Gastrocnemius medialis (tissue), 4 donors: ENCODE data around the gene SV2C.

Experiments
- CTCF ChIP-seq, 5 experiments: fragments of 450-650 bp in 3 of 5; fragments of 200-600 bp in 2 of 5; sonication (generic) in 2 of 5; IDR thresholded peaks in 4 of 5; conservative IDR thresholded peaks in 1 of 5; 1 replicate in 4 of 5; 2 replicates in 1 of 5; pipeline ENCODE4 v1.5.1; 2016 to 2019; ENCODE audit warnings: antibody characterized with exemption in 5 of 5, mild to moderate bottlenecking in 3 of 5, moderate library complexity in 3 of 5
- POLR2A ChIP-seq, 2 donors: fragments of 450-650 bp; IDR thresholded peaks; one replicate each; pipeline ENCODE4 v1.6.1; 2017; ENCODE audit warnings: antibody characterized with exemption in 2 of 2, mild to moderate bottlenecking in 2 of 2, moderate library complexity in 2 of 2

DNA sequence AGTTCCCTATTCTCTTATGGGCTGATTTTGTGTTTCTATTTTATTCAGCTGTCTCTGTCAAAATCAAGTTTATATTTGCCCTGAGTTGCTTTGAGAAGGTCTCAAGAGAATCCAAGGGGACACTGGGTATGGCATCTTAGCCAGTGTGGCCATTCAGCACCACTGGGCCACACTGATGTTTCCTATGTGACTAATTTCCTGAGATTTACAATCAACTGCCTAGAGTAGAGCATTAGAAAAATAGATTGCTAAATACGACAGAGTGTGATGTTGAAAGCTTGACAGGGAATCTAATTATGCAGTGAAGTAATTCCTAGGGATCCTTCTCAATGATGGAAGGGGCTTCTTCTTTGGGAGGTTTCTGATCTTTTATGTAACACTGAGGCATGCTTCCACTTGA lies 141.7 kb downstream of the SV2C start:
- no peak for TF ChIP-seq POLR2A (IDR thresholded peaks at IDR 0.05)
- no peak for TF ChIP-seq CTCF (IDR thresholded peaks at IDR 0.05 in 4 of 5, conservative IDR thresholded peaks at IDR 0.05 in 1 of 5)
